Vagina (tissue), 2 donors: ENCODE results near the gene RNASE13.

Experiments used
- CTCF ChIP-seq, 3 experiments: fragments of 450-650 bp in 2 of 3; fragments of 200-600 bp in 1 of 3; sonication (generic) in 1 of 3; IDR thresholded peaks; one replicate each; pipeline ENCODE4 v1.5.1; 2017 to 2019; ENCODE audit warnings: antibody characterized with exemption in 3 of 3, mild to moderate bottlenecking in 2 of 3, moderate library complexity in 2 of 3
- POLR2A ChIP-seq, 2 donors: fragments of 450-650 bp; IDR thresholded peaks; one replicate each; pipeline ENCODE4 v1.6.1; 2017; ENCODE audit warnings: antibody characterized with exemption in 2 of 2, mild to moderate bottlenecking in 2 of 2, moderate library complexity in 2 of 2
- POLR2AphosphoS5 ChIP-seq, 2 donors: sonication (generic); formaldehyde crosslinking; IDR thresholded peaks; one replicate each; pipeline ENCODE4 v1.9.0; 2017; ENCODE audit warnings: antibody characterized with exemption in 2 of 2, mild to moderate bottlenecking in 2 of 2, low read depth in 1 of 2; ENCODE audit not compliant: insufficient read depth in 1 of 2

GRCh38 chr14:21014761-21015190 is 19.8 kb downstream of the RNASE13 start:
- TF ChIP-seq POLR2AphosphoS5 (IDR thresholded peaks at IDR 0.05; ENCODE audit: insufficient read depth in 1 of 2, low read depth in 1 of 2) (peak in 1 of 2 donors; percentile 86), CTCF (IDR thresholded peaks at IDR 0.05) (peak; percentile 82 to 94 (median 89)), POLR2A (IDR thresholded peaks at IDR 0.05) (no peak)
